Osteoblast (primary cell): ENCODE measurements around the gene PARVA. TPM values are rescaled to one million over a fixed set of nuclear protein-coding genes. Genes with fewer than 3 reads are reported as not detected.

Source experiments
- DNase-seq: peaks from one replicate; pipeline ENCODE4 v3.0.0; 2011; ENCODE audit warnings: low spot score, mixed read lengths; ENCODE audit not compliant: insufficient read length; ENCODE audit errors: missing footprints
- H2AFZ ChIP-seq: 2 replicates; pipeline ENCODE4 v1.6.0; 2011; ENCODE audit warnings: mild to moderate bottlenecking, low read length
- H3K27ac ChIP-seq: 2 replicates; pipeline ENCODE4 v1.5.1; 2011; ENCODE audit warnings: mild to moderate bottlenecking, low read depth, low read length, moderate library complexity
- H3K27me3 ChIP-seq: 2 replicates; pipeline ENCODE4 v1.6.0; 2012; ENCODE audit warnings: mild to moderate bottlenecking, control low read depth, inconsistent platforms, low read length, moderate library complexity; ENCODE audit not compliant: insufficient read depth
- H3K36me3 ChIP-seq: 2 replicates; pipeline ENCODE4 v1.5.1; 2011; ENCODE audit warnings: mild to moderate bottlenecking, low read length, control low read depth, moderate library complexity; ENCODE audit not compliant: insufficient read depth
- H3K4me1 ChIP-seq: 2 replicates; pipeline ENCODE4 v1.5.1; 2011; ENCODE audit warnings: mild to moderate bottlenecking, low read length, control low read depth, moderate library complexity; ENCODE audit not compliant: insufficient read depth
- H3K4me2 ChIP-seq: 2 replicates; pipeline ENCODE4 v1.6.0; 2011; ENCODE audit warnings: mild to moderate bottlenecking, low read length; ENCODE audit not compliant: insufficient read depth
- H3K4me3 ChIP-seq: fragments of 200-600 bp; sonication (generic); 3 replicates; pipeline ENCODE4 v1.5.1; 2012; ENCODE audit warnings: mild to moderate bottlenecking, low read length, inconsistent platforms; ENCODE audit not compliant: insufficient read depth
- H3K79me2 ChIP-seq: 2 replicates; pipeline ENCODE4 v1.6.0; 2012; ENCODE audit warnings: mild to moderate bottlenecking, low read length, control low read depth, inconsistent platforms; ENCODE audit not compliant: insufficient read depth
- H3K9me3 ChIP-seq: 2 replicates; pipeline ENCODE4 v1.5.1; 2011; ENCODE audit warnings: low read depth, low read length, control low read depth
- H4K20me1 ChIP-seq: 2 replicates; pipeline ENCODE4 v1.6.0; 2012; ENCODE audit warnings: mild to moderate bottlenecking, low read length, control low read depth; ENCODE audit not compliant: insufficient read depth
- total RNA-seq: library from RNA; depleted of rRNA; stranded (reverse); fragments of >200 nt; gene quantifications from 2 replicates; pipeline ENCODE4 v1.2.3, GENCODE V29; 2012
- TF ChIP-seq, protein P1 (sequence below): IDR thresholded peaks from 2 replicates; pipeline ENCODE4 v1.5.1; 2011; ENCODE audit warnings: mild to moderate bottlenecking, low read depth, low read length, moderate library complexity; ENCODE audit errors: extremely low read depth

Gene PARVA
- total RNA-seq, 1 donor, result 74.9 TPM

- Histone ChIP-seq H3K79me2 (peaks cover 89% of the 10 kb centered on the region), H4K20me1 (peaks cover 53% of the 10 kb centered on the region), H3K27ac (no peak overlapping the region), H3K36me3 (no peaks in the 10 kb centered on the region), H3K27me3 (no peaks in the 10 kb centered on the region), H3K4me3 (no peak overlapping the region), H3K4me2 (no peak overlapping the region), H3K4me1 (peaks cover 32% of the 10 kb centered on the region), H2AFZ (no peak overlapping the region), H3K9me3 (no peaks in the 10 kb centered on the region)
- TF ChIP-seq, protein P1, sequence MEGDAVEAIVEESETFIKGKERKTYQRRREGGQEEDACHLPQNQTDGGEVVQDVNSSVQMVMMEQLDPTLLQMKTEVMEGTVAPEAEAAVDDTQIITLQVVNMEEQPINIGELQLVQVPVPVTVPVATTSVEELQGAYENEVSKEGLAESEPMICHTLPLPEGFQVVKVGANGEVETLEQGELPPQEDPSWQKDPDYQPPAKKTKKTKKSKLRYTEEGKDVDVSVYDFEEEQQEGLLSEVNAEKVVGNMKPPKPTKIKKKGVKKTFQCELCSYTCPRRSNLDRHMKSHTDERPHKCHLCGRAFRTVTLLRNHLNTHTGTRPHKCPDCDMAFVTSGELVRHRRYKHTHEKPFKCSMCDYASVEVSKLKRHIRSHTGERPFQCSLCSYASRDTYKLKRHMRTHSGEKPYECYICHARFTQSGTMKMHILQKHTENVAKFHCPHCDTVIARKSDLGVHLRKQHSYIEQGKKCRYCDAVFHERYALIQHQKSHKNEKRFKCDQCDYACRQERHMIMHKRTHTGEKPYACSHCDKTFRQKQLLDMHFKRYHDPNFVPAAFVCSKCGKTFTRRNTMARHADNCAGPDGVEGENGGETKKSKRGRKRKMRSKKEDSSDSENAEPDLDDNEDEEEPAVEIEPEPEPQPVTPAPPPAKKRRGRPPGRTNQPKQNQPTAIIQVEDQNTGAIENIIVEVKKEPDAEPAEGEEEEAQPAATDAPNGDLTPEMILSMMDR, result no peak
- no peak for DNase-seq
These were observed 72.8 kb downstream of the PARVA start for GRCh38 chr11:12449961-12450715.

- DNase-seq, result no peak
- Histone ChIP-seq H3K27ac (no peak overlapping the region), H3K36me3 (no peaks in the 10 kb centered on the region), H3K4me2 (no peak overlapping the region), H3K4me3 (no peak overlapping the region), H4K20me1 (peaks cover 54% of the 10 kb centered on the region), H3K79me2 (peaks cover 89% of the 10 kb centered on the region), H3K27me3 (no peaks in the 10 kb centered on the region), H3K9me3 (no peaks in the 10 kb centered on the region), H3K4me1 (peaks cover 43% of the 10 kb centered on the region), H2AFZ (no peak overlapping the region)
- TF ChIP-seq, protein P1, result no peak
These were observed 73.9 kb downstream of the PARVA start for GRCh38 chr11:12451179-12451814.

DNA sequence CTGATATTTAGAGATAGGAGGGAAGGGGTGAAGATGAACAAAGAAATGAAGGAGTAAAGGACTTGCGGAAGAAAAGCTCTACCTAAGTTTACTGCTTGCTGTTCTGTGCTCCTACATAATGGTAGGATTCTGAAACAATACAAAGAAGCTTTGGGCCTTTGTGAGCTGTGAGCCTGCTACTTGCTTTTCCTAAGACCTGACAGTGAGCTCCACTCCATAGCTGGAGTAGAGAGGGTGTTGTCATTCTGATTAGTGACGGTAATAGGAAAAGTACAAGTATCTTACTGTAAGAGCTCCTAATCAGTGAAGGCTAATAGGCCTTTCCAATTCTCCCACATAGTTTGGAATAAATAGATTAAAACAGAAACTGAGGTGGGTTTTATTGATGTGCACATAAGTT lies 75.9 kb downstream of the PARVA start:
- H3K4me3 ChIP-seq, result no peak overlapping the region
- H3K36me3 ChIP-seq, result no peaks in the 10 kb centered on the region
- H3K9me3 ChIP-seq, result no peaks in the 10 kb centered on the region
- H3K4me2 ChIP-seq, result no peak overlapping the region
- peaks cover 61% of the 10 kb centered on the region for H4K20me1 ChIP-seq
- TF ChIP-seq, protein P1, result no peak
- no peak for DNase-seq
- H3K27me3 ChIP-seq, result no peaks in the 10 kb centered on the region
- H3K27ac ChIP-seq, result no peak overlapping the region
- H3K4me1 ChIP-seq, result peaks cover 54% of the 10 kb centered on the region
- H3K79me2 ChIP-seq, result peaks cover 89% of the 10 kb centered on the region
- no peak overlapping the region for H2AFZ ChIP-seq

GRCh38 chr11:12454782-12455181 lies 77.4 kb downstream of the PARVA start:
- Histone ChIP-seq H4K20me1 (peaks cover 48% of the 10 kb centered on the region), H3K36me3 (no peaks in the 10 kb centered on the region), H3K9me3 (no peaks in the 10 kb centered on the region), H3K79me2 (peaks cover 90% of the 10 kb centered on the region), H2AFZ (no peak overlapping the region), H3K4me2 (no peak overlapping the region), H3K4me1 (peaks cover 50% of the 10 kb centered on the region), H3K4me3 (no peak overlapping the region), H3K27me3 (no peaks in the 10 kb centered on the region), H3K27ac (peak overlapping the region; percentile 56)
- DNase-seq, result no peak
- TF ChIP-seq, protein P1, result no peak
